D721Med (cell line): ENCODE results near the gene ETS2.

Experiments
- DNase-seq: peaks from one replicate; pipeline ENCODE4 v3.0.0; 2011; ENCODE audit warnings: low spot score; ENCODE audit not compliant: insufficient read length
- FAIRE-seq: peaks from 2 replicates; lab custom pipeline; 2011; peaks lifted over from hg19 to GRCh38; lab: Jason Lieb, UNC
- TF ChIP-seq, protein P1 (sequence below): IDR thresholded peaks from 2 replicates; pipeline ENCODE4 v1.5.1; 2012; ENCODE audit warnings: mild to moderate bottlenecking, control low read depth; ENCODE audit not compliant: insufficient read depth; ENCODE audit errors: missing control alignments

Gene ETS2

DNA sequence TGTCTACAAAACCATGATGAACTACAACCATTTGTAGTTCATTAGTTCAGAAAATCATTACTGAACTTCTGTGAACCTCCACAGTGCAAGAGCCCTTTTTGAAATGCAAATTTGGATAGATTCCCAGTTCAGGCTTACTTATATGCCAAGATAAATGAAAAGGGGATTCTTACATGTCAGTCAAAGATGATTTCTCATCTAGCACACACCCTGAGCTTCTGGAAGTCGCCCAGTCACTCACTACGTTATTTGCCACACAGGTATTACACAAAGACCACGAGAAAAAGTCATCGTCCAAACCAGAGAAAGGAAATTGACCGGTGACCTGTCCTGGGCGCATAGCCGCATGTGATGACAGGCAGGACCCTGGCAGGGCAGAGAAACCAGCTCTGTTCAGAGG is 41.8 kb downstream of the ETS2 start:
- DNase-seq (no peak), FAIRE-seq (no peak)
- TF ChIP-seq, protein P1, sequence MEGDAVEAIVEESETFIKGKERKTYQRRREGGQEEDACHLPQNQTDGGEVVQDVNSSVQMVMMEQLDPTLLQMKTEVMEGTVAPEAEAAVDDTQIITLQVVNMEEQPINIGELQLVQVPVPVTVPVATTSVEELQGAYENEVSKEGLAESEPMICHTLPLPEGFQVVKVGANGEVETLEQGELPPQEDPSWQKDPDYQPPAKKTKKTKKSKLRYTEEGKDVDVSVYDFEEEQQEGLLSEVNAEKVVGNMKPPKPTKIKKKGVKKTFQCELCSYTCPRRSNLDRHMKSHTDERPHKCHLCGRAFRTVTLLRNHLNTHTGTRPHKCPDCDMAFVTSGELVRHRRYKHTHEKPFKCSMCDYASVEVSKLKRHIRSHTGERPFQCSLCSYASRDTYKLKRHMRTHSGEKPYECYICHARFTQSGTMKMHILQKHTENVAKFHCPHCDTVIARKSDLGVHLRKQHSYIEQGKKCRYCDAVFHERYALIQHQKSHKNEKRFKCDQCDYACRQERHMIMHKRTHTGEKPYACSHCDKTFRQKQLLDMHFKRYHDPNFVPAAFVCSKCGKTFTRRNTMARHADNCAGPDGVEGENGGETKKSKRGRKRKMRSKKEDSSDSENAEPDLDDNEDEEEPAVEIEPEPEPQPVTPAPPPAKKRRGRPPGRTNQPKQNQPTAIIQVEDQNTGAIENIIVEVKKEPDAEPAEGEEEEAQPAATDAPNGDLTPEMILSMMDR: no peak

DNA sequence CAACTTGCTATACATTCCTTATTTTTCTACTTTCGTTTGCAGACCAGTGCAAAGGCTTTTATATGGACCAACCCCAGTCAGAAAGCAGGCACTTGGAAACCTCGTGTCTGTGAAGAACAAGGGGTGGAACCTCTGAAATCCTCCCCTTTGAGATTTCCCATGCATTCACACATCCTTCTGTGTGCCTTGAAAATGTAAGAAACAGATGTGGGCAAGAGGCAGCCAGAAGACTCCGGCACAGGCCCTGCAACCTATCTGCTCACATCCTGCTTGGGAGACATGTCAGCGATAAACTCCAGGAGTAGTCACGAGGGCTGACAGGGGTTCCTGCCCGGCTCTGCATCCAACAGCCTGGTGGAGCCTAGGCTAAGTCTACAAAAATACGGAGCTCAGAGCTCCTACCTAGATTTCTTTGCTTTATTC is 42.5 kb downstream of the ETS2 start:
- FAIRE-seq (no peak), DNase-seq (no peak)
- TF ChIP-seq, protein P1: no peak

DNA sequence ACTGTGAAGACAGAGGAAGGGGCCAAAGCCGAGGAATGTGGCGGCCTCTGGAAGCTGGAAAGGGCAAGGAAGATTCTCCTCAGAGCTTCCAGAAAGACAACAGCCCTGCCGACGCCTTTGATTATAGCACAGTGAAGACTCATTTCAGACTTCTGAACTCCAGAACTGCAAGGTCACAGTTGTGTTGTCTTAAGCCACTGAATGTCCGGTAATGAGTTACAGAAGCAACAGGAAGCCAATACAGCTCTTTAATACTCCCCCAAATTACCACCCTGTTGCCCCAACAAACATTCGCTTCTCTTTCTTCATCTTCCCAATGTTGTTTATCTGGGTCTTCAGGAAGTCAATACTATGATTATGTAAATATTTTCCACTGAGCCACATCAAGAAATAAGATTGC is 44.0 kb downstream of the ETS2 start:
- DNase-seq (no peak), FAIRE-seq (no peak)
- TF ChIP-seq, protein P1: no peak

DNA sequence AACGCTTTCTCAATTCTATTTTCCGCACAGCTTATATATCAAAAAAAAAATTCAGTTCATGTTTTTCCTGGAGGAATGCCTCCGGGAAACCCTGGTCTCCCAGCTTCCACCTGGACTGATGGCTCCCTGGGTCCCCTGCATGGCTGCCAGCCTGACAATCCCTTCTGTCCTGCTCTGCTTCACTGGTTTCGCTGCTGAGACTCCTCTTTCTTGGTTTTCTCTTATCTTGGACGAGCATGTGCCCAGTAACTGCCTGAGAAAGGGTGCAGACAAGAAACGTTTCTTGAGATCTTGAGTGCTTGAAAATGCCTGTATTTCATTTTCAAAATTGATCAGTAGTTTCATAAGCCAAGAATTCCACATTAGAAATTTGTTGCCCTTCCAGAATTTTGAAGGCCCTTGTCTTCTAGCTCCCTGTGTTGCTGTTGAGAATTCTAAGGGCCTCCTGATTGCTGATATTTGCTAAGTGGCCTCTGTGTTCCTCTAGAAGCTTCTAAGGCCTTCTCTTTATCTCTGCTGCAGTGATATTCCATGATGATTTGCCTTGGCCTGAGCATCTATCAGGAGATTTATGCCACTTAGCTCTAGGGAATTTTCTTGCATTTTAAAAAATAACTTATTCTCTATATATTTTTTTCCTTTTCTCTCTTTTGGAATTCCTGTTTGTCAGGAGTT is 44.7 kb downstream of the ETS2 start:
- no peak for FAIRE-seq
- TF ChIP-seq, protein P1: no peak
- DNase-seq: no peak

DNA sequence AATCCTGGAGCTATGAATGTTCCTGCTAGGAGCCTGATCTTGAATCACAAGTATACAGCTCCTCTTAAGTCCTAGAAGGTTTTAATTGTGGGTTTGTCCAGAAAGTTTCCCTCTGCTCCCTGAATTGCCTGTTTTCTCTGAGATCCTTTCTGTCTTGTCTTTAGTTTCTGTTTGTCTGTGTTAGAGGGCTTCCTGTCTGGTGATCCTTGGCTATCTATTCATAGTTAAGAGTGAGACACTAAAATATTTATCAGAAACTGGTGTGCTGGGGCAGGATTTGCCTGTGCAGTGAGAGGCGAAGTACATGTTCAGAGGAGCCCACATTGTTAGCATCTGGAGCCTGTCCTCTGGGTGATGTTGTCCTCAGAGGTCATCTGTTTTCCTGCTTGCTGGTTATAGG is 45.4 kb downstream of the ETS2 start:
- FAIRE-seq: no peak
- no peak for DNase-seq

DNA sequence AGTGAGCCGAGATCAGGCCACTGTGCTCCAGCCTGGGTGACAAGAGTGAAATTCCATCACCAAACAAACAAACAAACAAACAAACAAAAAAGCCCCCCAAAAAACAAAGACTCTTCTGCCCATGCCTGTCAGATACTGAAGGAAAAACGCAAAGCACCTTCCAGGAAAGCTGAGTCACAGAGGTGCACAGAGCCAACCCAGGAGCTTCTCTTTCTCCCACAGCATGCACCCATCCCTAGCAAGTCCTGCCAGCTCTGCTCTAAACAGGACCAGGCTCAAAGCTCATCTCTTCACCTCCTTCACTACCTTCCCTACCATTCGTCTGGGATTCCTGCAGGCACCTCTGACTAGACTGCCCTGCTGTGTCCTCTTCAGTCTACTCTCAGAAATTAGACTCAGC is 46.5 kb downstream of the ETS2 start:
- no peak for FAIRE-seq
- TF ChIP-seq, protein P1: no peak
- DNase-seq: no peak

More for the DNA sequence above, 45.4 kb downstream of the ETS2 start:
- TF ChIP-seq, protein P1: no peak

DNA sequence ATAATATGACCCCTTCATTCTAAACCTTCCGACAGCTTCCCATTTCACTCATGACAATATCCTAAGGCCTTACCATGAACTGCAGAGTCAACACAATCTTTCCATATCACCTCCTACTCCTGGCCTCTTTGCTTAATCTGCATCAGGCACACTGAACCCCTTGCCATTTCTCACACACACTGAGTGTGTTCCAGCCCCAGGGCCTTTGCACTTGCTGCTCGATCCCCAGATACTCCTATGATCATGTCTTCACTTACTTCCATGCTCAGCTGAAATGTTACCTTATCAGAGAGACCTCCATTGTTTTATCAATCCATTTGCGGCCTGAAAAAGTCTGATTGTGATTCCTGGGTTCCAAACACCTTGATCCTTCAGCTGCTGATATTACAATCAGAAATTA is 47.0 kb downstream of the ETS2 start:
- TF ChIP-seq, protein P1: no peak
- FAIRE-seq: no peak

More for the DNA sequence above, 47.0 kb downstream of the ETS2 start:
- no peak for DNase-seq
